HepG2 (cell line): ENCODE results near the gene ADAMTS2. TPM values are rescaled to one million over a fixed set of nuclear protein-coding genes. Genes with fewer than 3 reads are reported as not detected.

ENCODE experiments used
- CCDC6 ChIP-seq: sonication (generic); formaldehyde crosslinking; IDR thresholded peaks from 2 replicates; pipeline ENCODE4 v1.8.1; 2022; ENCODE audit warnings: mild to moderate bottlenecking, missing genetic modification reagents, moderate library complexity
- HNRNPK ChIP-seq: fragments of 200-400 bp; formaldehyde crosslinking; IDR thresholded peaks from 2 replicates; pipeline ENCODE4 v1.6.1; 2018; ENCODE audit warnings: low read length, low read depth, moderate library complexity, mild to moderate bottlenecking; ENCODE audit not compliant: poor library complexity, severe bottlenecking
- HOXA3 ChIP-seq: sonication (generic); formaldehyde crosslinking; IDR thresholded peaks from 2 replicates; pipeline ENCODE4 v1.5.0; 2020; ENCODE audit warnings: missing genetic modification reagents
- MTF2 ChIP-seq: sonication (generic); formaldehyde crosslinking; IDR thresholded peaks from 2 replicates; pipeline ENCODE4 v1.5.0; 2020; ENCODE audit warnings: missing genetic modification reagents, borderline replicate concordance
- NAIF1 ChIP-seq: sonication (generic); formaldehyde crosslinking; IDR thresholded peaks from 2 replicates; pipeline ENCODE4 v1.5.0; 2020; ENCODE audit warnings: mild to moderate bottlenecking, missing genetic modification reagents, borderline replicate concordance
- SNAPC2 ChIP-seq: sonication (generic); formaldehyde crosslinking; IDR thresholded peaks from 2 replicates; pipeline ENCODE4 v1.8.1; 2022; ENCODE audit warnings: mild to moderate bottlenecking, missing genetic modification reagents
- SP5 ChIP-seq: IDR thresholded peaks from 2 replicates; pipeline ENCODE4 v1.6.1; 2016; ENCODE audit warnings: low read depth, borderline replicate concordance
- U2AF2 ChIP-seq: fragments of 200-400 bp; formaldehyde crosslinking; IDR thresholded peaks from 2 replicates; pipeline ENCODE4 v1.6.1; 2017; ENCODE audit warnings: low read depth, mild to moderate bottlenecking, low read length
- ZBTB3 ChIP-seq: sonication (generic); formaldehyde crosslinking; IDR thresholded peaks from 2 replicates; pipeline ENCODE4 v1.4.0; 2020; ENCODE audit warnings: low read depth, mild to moderate bottlenecking, moderate library complexity, missing genetic modification reagents, borderline replicate concordance
- ZMYM2 ChIP-seq: sonication (generic); formaldehyde crosslinking; IDR thresholded peaks from 2 replicates; pipeline ENCODE4 v1.8.0; 2022; ENCODE audit warnings: mild to moderate bottlenecking, missing genetic modification reagents
- ZNF33B ChIP-seq: sonication (generic); formaldehyde crosslinking; IDR thresholded peaks from 2 replicates; pipeline ENCODE4 v1.5.1; 2020; ENCODE audit warnings: mild to moderate bottlenecking, missing genetic modification reagents
- ZNF775 ChIP-seq: sonication (generic); formaldehyde crosslinking; IDR thresholded peaks from 2 replicates; pipeline ENCODE4 v1.4.0; 2020; ENCODE audit warnings: missing genetic modification reagents, mild to moderate bottlenecking, moderate library complexity, borderline replicate concordance
- polyA plus RNA-seq, 8 experiments: library from polyadenylated mRNA; depleted of rRNA in 3 of 8; stranded (reverse) in 7 of 8; unstranded in 1 of 8; fragments of >200 nt; fragmentation: Illumina TruSeq in 4 of 8; extraction: Trizol in 4 of 8; gene quantifications; 2 replicates each; pipeline versions ENCODE4 v1.2.1 to v1.2.3, GENCODE V29; 2011 to 2016; ENCODE audit warnings: low read depth in 4 of 8, missing spikeins in 1 of 8, mixed read lengths in 1 of 8; ENCODE audit not compliant: insufficient read depth in 1 of 8
- total RNA-seq, 5 experiments: library from RNA; depleted of rRNA; stranded (reverse); fragments of >200 nt; fragmentation: Illumina TruSeq; extraction: Trizol; gene quantifications; 2 replicates each; pipeline ENCODE4 v1.2.3, GENCODE V29; 2016; ENCODE audit warnings: low read depth in 1 of 5
- TF ChIP-seq, protein P1 (sequence below): sonication (generic); formaldehyde crosslinking; conservative IDR thresholded peaks from 2 replicates; pipeline ENCODE4 v1.4.0; 2020; ENCODE audit warnings: mild to moderate bottlenecking, missing genetic modification reagents, moderate library complexity
- TF ChIP-seq, protein P2 (sequence below): sonication (generic); formaldehyde crosslinking; IDR thresholded peaks from 2 replicates; pipeline ENCODE4 v1.4.0; 2020; ENCODE audit warnings: missing genetic modification reagents, borderline replicate concordance
- TF ChIP-seq, protein P3 (sequence below): sonication (generic); formaldehyde crosslinking; IDR thresholded peaks from 2 replicates; pipeline ENCODE4 v1.4.0; 2020; ENCODE audit warnings: mild to moderate bottlenecking, missing genetic modification reagents
- TF ChIP-seq, protein P4 (sequence below): sonication (generic); formaldehyde crosslinking; IDR thresholded peaks from 2 replicates; pipeline ENCODE4 v1.5.0; 2020; ENCODE audit warnings: missing genetic modification reagents
- TF ChIP-seq, protein P5 (sequence below): sonication (generic); formaldehyde crosslinking; IDR thresholded peaks from 2 replicates; pipeline ENCODE4 v1.4.0; 2020; ENCODE audit warnings: missing genetic modification reagents
- TF ChIP-seq, protein P6 (sequence below): sonication (generic); formaldehyde crosslinking; IDR thresholded peaks from 2 replicates; pipeline ENCODE4 v1.4.0; 2020; ENCODE audit warnings: missing genetic modification reagents

Gene ADAMTS2
- total and polyA plus RNA-seq, 2 of the 13 experiments (the other 11 are each of a cell fraction or from before 2014, with no cell fraction given): 0.24 to 3.5 TPM

DNA sequence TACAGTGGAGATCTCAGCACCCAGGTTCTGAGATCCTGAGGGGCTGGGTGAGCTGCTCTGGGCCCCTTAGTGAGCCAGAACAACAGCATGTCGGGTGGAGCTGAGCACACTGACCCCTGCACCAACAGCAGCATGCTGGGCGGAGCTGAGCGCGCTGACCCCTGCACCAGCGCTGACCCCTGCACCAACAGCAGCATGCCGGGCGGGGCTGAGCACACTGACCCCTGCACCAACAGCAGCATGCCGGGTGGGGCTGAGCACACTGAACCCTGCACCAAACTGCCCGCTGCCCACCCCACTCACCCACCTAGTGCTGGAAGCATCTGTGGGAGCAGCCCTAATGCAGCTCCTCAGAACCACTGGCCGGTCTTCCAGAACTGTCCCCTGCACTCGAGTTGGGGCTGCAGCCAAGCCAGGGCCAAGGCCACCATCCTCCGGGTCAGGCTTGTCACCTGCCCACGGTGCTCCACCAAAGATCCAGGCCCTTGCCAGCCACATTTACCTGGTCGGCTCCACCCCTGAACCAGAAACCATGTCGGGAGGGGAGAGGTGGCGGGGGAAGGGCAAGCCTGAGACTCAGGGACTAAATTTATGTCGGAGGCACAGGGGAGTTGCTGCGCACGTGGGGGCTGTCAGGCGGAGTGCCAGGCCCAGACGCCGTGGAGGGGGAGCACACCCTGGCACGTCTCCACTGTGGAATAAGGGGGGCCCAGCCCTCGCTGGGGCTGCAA is 80.3 kb downstream of the ADAMTS2 start (continued):
- TF ChIP-seq SP5: peak; percentile 78; the same call in 1 of the 2 replicates
- peak; percentile 74 for TF ChIP-seq HOXA3
- TF ChIP-seq, protein P1, sequence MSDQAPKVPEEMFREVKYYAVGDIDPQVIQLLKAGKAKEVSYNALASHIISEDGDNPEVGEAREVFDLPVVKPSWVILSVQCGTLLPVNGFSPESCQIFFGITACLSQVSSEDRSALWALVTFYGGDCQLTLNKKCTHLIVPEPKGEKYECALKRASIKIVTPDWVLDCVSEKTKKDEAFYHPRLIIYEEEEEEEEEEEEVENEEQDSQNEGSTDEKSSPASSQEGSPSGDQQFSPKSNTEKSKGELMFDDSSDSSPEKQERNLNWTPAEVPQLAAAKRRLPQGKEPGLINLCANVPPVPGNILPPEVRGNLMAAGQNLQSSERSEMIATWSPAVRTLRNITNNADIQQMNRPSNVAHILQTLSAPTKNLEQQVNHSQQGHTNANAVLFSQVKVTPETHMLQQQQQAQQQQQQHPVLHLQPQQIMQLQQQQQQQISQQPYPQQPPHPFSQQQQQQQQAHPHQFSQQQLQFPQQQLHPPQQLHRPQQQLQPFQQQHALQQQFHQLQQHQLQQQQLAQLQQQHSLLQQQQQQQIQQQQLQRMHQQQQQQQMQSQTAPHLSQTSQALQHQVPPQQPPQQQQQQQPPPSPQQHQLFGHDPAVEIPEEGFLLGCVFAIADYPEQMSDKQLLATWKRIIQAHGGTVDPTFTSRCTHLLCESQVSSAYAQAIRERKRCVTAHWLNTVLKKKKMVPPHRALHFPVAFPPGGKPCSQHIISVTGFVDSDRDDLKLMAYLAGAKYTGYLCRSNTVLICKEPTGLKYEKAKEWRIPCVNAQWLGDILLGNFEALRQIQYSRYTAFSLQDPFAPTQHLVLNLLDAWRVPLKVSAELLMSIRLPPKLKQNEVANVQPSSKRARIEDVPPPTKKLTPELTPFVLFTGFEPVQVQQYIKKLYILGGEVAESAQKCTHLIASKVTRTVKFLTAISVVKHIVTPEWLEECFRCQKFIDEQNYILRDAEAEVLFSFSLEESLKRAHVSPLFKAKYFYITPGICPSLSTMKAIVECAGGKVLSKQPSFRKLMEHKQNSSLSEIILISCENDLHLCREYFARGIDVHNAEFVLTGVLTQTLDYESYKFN: peak; percentile 90
- TF ChIP-seq ZNF775 (CRISPR knock-in tag): no peak
- TF ChIP-seq CCDC6 (CRISPR knock-in tag): peak; percentile 81; the same call in 1 of the 2 replicates
- TF ChIP-seq, protein P2, sequence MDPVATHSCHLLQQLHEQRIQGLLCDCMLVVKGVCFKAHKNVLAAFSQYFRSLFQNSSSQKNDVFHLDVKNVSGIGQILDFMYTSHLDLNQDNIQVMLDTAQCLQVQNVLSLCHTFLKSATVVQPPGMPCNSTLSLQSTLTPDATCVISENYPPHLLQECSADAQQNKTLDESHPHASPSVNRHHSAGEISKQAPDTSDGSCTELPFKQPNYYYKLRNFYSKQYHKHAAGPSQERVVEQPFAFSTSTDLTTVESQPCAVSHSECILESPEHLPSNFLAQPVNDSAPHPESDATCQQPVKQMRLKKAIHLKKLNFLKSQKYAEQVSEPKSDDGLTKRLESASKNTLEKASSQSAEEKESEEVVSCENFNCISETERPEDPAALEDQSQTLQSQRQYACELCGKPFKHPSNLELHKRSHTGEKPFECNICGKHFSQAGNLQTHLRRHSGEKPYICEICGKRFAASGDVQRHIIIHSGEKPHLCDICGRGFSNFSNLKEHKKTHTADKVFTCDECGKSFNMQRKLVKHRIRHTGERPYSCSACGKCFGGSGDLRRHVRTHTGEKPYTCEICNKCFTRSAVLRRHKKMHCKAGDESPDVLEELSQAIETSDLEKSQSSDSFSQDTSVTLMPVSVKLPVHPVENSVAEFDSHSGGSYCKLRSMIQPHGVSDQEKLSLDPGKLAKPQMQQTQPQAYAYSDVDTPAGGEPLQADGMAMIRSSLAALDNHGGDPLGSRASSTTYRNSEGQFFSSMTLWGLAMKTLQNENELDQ (CRISPR knock-in tag): no peak
- no peak for TF ChIP-seq HNRNPK
- TF ChIP-seq, protein P3, sequence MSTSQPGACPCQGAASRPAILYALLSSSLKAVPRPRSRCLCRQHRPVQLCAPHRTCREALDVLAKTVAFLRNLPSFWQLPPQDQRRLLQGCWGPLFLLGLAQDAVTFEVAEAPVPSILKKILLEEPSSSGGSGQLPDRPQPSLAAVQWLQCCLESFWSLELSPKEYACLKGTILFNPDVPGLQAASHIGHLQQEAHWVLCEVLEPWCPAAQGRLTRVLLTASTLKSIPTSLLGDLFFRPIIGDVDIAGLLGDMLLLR (CRISPR knock-in tag): no peak
- TF ChIP-seq SNAPC2 (CRISPR knock-in tag): no peak
- peak; percentile 68 for TF ChIP-seq ZMYM2 (CRISPR knock-in tag)
- TF ChIP-seq, protein P4, sequence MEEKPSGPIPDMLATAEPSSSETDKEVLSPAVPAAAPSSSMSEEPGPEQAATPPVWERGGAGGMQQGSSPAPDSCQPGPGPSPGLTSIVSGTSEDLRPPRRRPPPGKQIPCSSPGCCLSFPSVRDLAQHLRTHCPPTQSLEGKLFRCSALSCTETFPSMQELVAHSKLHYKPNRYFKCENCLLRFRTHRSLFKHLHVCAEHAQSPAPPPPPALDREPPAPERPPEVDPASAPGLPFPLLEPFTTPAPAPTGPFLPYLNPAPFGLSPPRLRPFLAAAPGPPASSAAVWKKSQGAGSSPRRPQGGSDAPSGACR: no peak
- TF ChIP-seq ZBTB3 (CRISPR knock-in tag): 0 out of 2 replicates have a peak, but pooled peaks have one; percentile 29
- TF ChIP-seq NAIF1 (CRISPR knock-in tag): no peak
- no peak for TF ChIP-seq MTF2
- TF ChIP-seq, protein P5, sequence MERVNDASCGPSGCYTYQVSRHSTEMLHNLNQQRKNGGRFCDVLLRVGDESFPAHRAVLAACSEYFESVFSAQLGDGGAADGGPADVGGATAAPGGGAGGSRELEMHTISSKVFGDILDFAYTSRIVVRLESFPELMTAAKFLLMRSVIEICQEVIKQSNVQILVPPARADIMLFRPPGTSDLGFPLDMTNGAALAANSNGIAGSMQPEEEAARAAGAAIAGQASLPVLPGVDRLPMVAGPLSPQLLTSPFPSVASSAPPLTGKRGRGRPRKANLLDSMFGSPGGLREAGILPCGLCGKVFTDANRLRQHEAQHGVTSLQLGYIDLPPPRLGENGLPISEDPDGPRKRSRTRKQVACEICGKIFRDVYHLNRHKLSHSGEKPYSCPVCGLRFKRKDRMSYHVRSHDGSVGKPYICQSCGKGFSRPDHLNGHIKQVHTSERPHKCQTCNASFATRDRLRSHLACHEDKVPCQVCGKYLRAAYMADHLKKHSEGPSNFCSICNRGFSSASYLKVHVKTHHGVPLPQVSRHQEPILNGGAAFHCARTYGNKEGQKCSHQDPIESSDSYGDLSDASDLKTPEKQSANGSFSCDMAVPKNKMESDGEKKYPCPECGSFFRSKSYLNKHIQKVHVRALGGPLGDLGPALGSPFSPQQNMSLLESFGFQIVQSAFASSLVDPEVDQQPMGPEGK: peak; percentile 92
- TF ChIP-seq U2AF2: no peak
- TF ChIP-seq, protein P6, sequence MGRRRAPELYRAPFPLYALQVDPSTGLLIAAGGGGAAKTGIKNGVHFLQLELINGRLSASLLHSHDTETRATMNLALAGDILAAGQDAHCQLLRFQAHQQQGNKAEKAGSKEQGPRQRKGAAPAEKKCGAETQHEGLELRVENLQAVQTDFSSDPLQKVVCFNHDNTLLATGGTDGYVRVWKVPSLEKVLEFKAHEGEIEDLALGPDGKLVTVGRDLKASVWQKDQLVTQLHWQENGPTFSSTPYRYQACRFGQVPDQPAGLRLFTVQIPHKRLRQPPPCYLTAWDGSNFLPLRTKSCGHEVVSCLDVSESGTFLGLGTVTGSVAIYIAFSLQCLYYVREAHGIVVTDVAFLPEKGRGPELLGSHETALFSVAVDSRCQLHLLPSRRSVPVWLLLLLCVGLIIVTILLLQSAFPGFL (CRISPR knock-in tag): no peak
- no peak for TF ChIP-seq ZNF33B (CRISPR knock-in tag)
